KMS-11 (cell line): ENCODE measurements around the gene MAP3K6.
A peak's percentile ranks its signal among the peaks of the same experiment; 100 is the strongest.

Experiments
- H2AFZ ChIP-seq: fragments of 200-600 bp; sonication (generic); 2 replicates; pipeline ENCODE4 v1.6.1; 2016; ENCODE audit warnings: antibody characterized with exemption, mixed run types, low read depth
- H3K27ac ChIP-seq: fragments of 200-600 bp; sonication (generic); 2 replicates; pipeline ENCODE4 v1.6.1; 2016; ENCODE audit warnings: mild to moderate bottlenecking, mixed run types
- H3K27me3 ChIP-seq: fragments of 200-600 bp; sonication (generic); 2 replicates; pipeline ENCODE4 v1.6.1; 2017; ENCODE audit warnings: mild to moderate bottlenecking, low read depth, mixed run types, moderate library complexity; ENCODE audit not compliant: insufficient read depth
- H3K36me3 ChIP-seq: fragments of 200-600 bp; sonication (generic); 2 replicates; pipeline ENCODE4 v1.6.1; 2017; ENCODE audit warnings: mild to moderate bottlenecking, mixed run types; ENCODE audit not compliant: insufficient read depth
- H3K4me1 ChIP-seq: fragments of 200-600 bp; sonication (generic); 2 replicates; pipeline ENCODE4 v1.6.1; 2016; ENCODE audit warnings: mild to moderate bottlenecking, low read depth, mixed run types; ENCODE audit not compliant: poor library complexity, severe bottlenecking
- H3K4me2 ChIP-seq: fragments of 200-600 bp; sonication (generic); 2 replicates; pipeline ENCODE4 v1.7.0; 2016; ENCODE audit warnings: mild to moderate bottlenecking, mixed run types
- H3K4me3 ChIP-seq: fragments of 200-600 bp; sonication (generic); IDR thresholded peaks from 2 replicates; pipeline ENCODE4 v1.6.1; 2017; ENCODE audit warnings: low read depth, low read length, mixed read lengths; ENCODE audit not compliant: insufficient read depth
- H3K79me2 ChIP-seq: fragments of 200-600 bp; sonication (generic); 2 replicates; pipeline ENCODE4 v1.6.1; 2016; ENCODE audit warnings: low read depth, mixed run types; ENCODE audit not compliant: insufficient read depth
- H3K9ac ChIP-seq: fragments of 200-600 bp; sonication (generic); 2 replicates; pipeline ENCODE4 v1.6.1; 2016; ENCODE audit warnings: mild to moderate bottlenecking, mixed run types
- H4K20me1 ChIP-seq: fragments of 200-600 bp; sonication (generic); 2 replicates; pipeline ENCODE4 v1.6.1; 2016; ENCODE audit warnings: mild to moderate bottlenecking, mixed run types; ENCODE audit not compliant: insufficient read depth
- TF ChIP-seq, protein P1 (sequence below): fragments of 200-600 bp; sonication (generic); conservative IDR thresholded peaks from 2 replicates; pipeline ENCODE4 v1.6.1; 2017; ENCODE audit warnings: low read depth, mild to moderate bottlenecking, antibody characterized with exemption, low read length, moderate library complexity, mixed read lengths

MAP3K6 gene

GRCh38 chr1:27368869-27369582 lies 2.3 kb upstream of the MAP3K6 start:
- Histone ChIP-seq H2AFZ (no peak overlapping the region), H4K20me1 (no peaks in the 10 kb centered on the region), H3K4me3 (no peak overlapping the region), H3K27me3 (no peaks in the 10 kb centered on the region), H3K9ac (no peak overlapping the region), H3K4me1 (peaks cover 17% of the 10 kb centered on the region), H3K36me3 (no peaks in the 10 kb centered on the region), H3K27ac (no peak overlapping the region), H3K79me2 (no peaks in the 10 kb centered on the region), H3K4me2 (no peak overlapping the region)
- TF ChIP-seq, protein P1, sequence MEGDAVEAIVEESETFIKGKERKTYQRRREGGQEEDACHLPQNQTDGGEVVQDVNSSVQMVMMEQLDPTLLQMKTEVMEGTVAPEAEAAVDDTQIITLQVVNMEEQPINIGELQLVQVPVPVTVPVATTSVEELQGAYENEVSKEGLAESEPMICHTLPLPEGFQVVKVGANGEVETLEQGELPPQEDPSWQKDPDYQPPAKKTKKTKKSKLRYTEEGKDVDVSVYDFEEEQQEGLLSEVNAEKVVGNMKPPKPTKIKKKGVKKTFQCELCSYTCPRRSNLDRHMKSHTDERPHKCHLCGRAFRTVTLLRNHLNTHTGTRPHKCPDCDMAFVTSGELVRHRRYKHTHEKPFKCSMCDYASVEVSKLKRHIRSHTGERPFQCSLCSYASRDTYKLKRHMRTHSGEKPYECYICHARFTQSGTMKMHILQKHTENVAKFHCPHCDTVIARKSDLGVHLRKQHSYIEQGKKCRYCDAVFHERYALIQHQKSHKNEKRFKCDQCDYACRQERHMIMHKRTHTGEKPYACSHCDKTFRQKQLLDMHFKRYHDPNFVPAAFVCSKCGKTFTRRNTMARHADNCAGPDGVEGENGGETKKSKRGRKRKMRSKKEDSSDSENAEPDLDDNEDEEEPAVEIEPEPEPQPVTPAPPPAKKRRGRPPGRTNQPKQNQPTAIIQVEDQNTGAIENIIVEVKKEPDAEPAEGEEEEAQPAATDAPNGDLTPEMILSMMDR, result no peak

GRCh38 chr1:27367160-27367650 lies 444 bp upstream of the MAP3K6 start:
- Histone ChIP-seq H2AFZ (peak overlapping the region; percentile 100), H3K36me3 (no peaks in the 10 kb centered on the region), H3K27me3 (no peaks in the 10 kb centered on the region), H3K4me1 (peaks cover 17% of the 10 kb centered on the region), H3K4me2 (peak overlapping the region; percentile 97), H3K9ac (peak overlapping the region; percentile 61; the same call in 1 of the 2 replicates), H3K79me2 (no peaks in the 10 kb centered on the region), H4K20me1 (no peaks in the 10 kb centered on the region), H3K27ac (no peak overlapping the region), H3K4me3 (peak overlapping the region; percentile 35)
- TF ChIP-seq, protein P1, result no peak

- peak overlapping the region; percentile 35; the same call in 1 of the 2 replicates for H3K9ac ChIP-seq
- no peaks in the 10 kb centered on the region for H3K79me2 ChIP-seq
- TF ChIP-seq, protein P1, result no peak
- no peaks in the 10 kb centered on the region for H4K20me1 ChIP-seq
- H3K4me1 ChIP-seq, result peaks cover 17% of the 10 kb centered on the region
- H3K27me3 ChIP-seq, result no peaks in the 10 kb centered on the region
- H2AFZ ChIP-seq, result peak overlapping the region; percentile 100
- peak overlapping the region; percentile 35 for H3K4me3 ChIP-seq
- H3K36me3 ChIP-seq, result no peaks in the 10 kb centered on the region
- no peak overlapping the region for H3K27ac ChIP-seq
- peak overlapping the region; percentile 78 for H3K4me2 ChIP-seq
Measured at GRCh38 chr1:27366113-27366410, 699 bp downstream of the MAP3K6 start.

GRCh38 chr1:27365372-27366112 lies 1.2 kb downstream of the MAP3K6 start:
- peak overlapping the region; percentile 35; the same call in 1 of the 2 replicates for H3K9ac ChIP-seq
- no peaks in the 10 kb centered on the region for H3K36me3 ChIP-seq
- H3K4me3 ChIP-seq, result peak overlapping the region; percentile 22
- H3K4me2 ChIP-seq, result peak overlapping the region; percentile 78
- H2AFZ ChIP-seq, result peak overlapping the region; percentile 100
- H4K20me1 ChIP-seq, result no peaks in the 10 kb centered on the region
- no peak overlapping the region for H3K27ac ChIP-seq
- H3K79me2 ChIP-seq, result no peaks in the 10 kb centered on the region
- no peaks in the 10 kb centered on the region for H3K27me3 ChIP-seq
- peaks cover 17% of the 10 kb centered on the region for H3K4me1 ChIP-seq
- TF ChIP-seq, protein P1, result no peak
